ENCODE data around the gene BMERB1.

- TF ChIP-seq CTCF (IDR thresholded peaks at IDR 0.05) (no peak), POLR2A (IDR thresholded peaks at IDR 0.05) (no peak), POLR2AphosphoS5 (IDR thresholded peaks at IDR 0.05) (no peak)
Observed at GRCh38 chr16:15451098-15451731, 16.8 kb downstream of the BMERB1 start.
